ENCODE data around the gene ADGRL3. TPM values are rescaled to one million over a fixed set of nuclear protein-coding genes. Genes with fewer than 3 reads are reported as not detected.

Gene ADGRL3
- total and polyA plus RNA-seq, 12 donors: 2.4 to 182 (median 22.1) TPM

DNA sequence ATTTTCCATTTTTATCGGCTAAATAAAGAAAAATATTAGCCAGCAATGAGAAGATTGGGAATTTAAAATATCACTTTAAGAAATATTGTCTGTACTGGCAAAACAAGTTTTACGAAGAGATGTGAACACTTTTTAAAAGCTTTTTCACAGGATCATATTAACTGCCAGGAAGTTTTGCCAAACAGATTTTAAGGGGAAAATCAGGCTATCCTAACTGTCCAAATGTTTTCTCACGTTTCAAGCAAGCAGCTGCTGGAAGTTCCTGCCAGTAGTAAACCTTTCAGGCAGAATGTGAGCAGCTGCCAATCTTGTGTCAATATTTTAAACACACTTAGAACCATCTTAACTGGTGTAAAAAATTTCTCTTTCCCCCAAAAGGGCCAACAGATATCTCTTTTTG lies 101.1 kb downstream of the ADGRL3 start:
- Histone ChIP-seq H3K27ac (no peak overlapping the region), H3K4me1 (replicated peaks in 1 of 2) (no peaks in the 10 kb centered on the region), H3K27me3 (no peaks in the 10 kb centered on the region), H3K36me3 (replicated peaks in 1 of 2) (no peaks in the 10 kb centered on the region), H3K4me3 (no peak overlapping the region), H3K9me3 (replicated peaks in 1 of 3) (peaks cover 0 to 7% (median 0%) of the 10 kb centered on the region in 3 donors)
- WGBS, 4 donors: 73 to 80% (median 79%) methylated on average over 3 of the region's 3 CpGs
- intact Hi-C loops (cut with DNase I): no loop called here
- TF ChIP-seq, protein P1, sequence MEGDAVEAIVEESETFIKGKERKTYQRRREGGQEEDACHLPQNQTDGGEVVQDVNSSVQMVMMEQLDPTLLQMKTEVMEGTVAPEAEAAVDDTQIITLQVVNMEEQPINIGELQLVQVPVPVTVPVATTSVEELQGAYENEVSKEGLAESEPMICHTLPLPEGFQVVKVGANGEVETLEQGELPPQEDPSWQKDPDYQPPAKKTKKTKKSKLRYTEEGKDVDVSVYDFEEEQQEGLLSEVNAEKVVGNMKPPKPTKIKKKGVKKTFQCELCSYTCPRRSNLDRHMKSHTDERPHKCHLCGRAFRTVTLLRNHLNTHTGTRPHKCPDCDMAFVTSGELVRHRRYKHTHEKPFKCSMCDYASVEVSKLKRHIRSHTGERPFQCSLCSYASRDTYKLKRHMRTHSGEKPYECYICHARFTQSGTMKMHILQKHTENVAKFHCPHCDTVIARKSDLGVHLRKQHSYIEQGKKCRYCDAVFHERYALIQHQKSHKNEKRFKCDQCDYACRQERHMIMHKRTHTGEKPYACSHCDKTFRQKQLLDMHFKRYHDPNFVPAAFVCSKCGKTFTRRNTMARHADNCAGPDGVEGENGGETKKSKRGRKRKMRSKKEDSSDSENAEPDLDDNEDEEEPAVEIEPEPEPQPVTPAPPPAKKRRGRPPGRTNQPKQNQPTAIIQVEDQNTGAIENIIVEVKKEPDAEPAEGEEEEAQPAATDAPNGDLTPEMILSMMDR (IDR thresholded peaks at IDR 0.05): no peak
- no peak for TF ChIP-seq POLR2A (IDR thresholded peaks at IDR 0.05)
- no peak for DNase-seq

DNA sequence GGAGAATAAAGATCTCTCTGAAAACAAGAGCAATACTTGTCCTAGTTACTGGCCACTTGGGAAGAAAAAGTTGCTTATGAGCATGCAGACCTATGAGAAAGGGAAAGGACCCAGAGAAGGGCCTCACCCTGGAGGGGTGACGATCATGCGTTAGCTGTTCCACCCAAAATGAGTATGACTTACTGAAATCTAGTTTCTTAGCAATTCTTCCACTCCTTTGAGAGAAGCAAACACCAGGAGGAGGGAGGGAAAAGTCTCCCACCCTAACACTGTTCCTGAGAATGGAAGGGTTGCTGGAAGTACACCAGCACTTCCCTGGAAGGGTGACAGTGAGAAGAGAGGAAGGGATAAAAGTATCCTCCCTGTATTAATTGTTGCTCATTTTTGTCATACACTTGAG lies 107.9 kb downstream of the ADGRL3 start:
- intact Hi-C loops (cut with DNase I): no loop called here
- Histone ChIP-seq H3K4me3 (no peak overlapping the region), H3K4me1 (replicated peaks in 1 of 2) (no peaks in the 10 kb centered on the region), H3K27ac (no peak overlapping the region), H3K36me3 (replicated peaks in 1 of 2) (no peaks in the 10 kb centered on the region), H3K9me3 (replicated peaks in 1 of 3) (peaks cover 0 to under 1% (median 0%) of the 10 kb centered on the region in 3 donors), H3K27me3 (no peaks in the 10 kb centered on the region)
- WGBS, 4 donors: 90 to 94% (median 93%) methylated on average over 2 of the region's 2 CpGs
- TF ChIP-seq, protein P1 (IDR thresholded peaks at IDR 0.05): no peak
- TF ChIP-seq POLR2A (IDR thresholded peaks at IDR 0.05): no peak
- no peak for DNase-seq

DNA sequence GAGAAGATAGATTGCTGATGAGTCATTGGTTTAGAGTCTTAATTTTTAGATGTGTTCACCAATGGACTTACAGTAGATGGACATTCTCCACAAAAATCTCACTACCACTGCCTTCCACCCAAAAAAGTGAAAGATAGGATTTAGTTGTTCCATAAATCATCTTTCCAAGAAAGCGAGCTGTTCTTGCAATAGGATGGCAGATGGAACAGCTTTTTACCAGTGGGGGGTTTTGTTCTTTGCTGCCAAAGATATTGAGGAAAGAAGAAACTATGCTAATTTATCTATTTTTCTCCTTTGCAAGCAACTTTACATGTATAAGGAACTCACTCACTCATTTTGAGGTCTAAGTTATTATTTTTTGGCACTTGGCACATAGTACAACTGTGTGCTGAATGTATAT lies 109.5 kb downstream of the ADGRL3 start:
- WGBS, 4 donors: 80 to 100% (median 91%) methylated on average over 1 of the region's 1 CpG
- intact Hi-C loops (cut with DNase I): no loop called here
- Histone ChIP-seq H3K4me1 (replicated peaks in 1 of 2) (no peaks in the 10 kb centered on the region), H3K4me3 (no peak overlapping the region), H3K27ac (no peak overlapping the region), H3K36me3 (replicated peaks in 1 of 2) (no peaks in the 10 kb centered on the region), H3K27me3 (no peaks in the 10 kb centered on the region), H3K9me3 (replicated peaks in 1 of 3) (no peaks in the 10 kb centered on the region)
- no peak for DNase-seq
- TF ChIP-seq, protein P1 (IDR thresholded peaks at IDR 0.05): no peak

DNA sequence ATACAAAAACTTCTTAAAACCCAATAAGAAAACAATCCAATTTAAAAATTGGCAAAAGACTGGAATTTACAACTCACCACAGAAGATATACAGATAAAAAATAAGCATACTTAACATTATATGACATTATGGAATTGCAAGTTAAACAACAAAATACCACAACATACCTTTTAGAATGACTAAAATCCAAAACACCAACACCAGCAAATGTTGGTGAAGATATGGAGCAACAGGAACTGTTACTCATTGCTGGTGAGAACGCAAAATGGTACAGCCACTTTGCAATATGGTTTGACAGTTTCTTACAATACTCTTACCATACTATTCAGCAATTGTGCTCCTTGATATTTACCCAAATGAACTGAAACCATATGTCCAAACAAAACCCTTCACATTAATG lies 112.4 kb downstream of the ADGRL3 start:
- H3K27me3 ChIP-seq: no peaks in the 10 kb centered on the region
- WGBS, 4 donors: 91 to 100% (median 98%) methylated on average over 1 of the region's 1 CpG
- no peaks in the 10 kb centered on the region for H3K4me1 ChIP-seq (replicated peaks in 1 of 2)
- no peak overlapping the region for H3K27ac ChIP-seq
- no peaks in the 10 kb centered on the region for H3K36me3 ChIP-seq (replicated peaks in 1 of 2)
- intact Hi-C loops (cut with DNase I): no loop called here
- no peak overlapping the region for H3K4me3 ChIP-seq
- H3K9me3 ChIP-seq (replicated peaks in 1 of 3): no peaks in the 10 kb centered on the region
- DNase-seq: no peak
- TF ChIP-seq, protein P1 (IDR thresholded peaks at IDR 0.05): no peak
- no peak for TF ChIP-seq POLR2A (IDR thresholded peaks at IDR 0.05)

All from adrenal gland (tissue), 12 donors.